Lung (tissue), 12 donors: ENCODE data around the gene DNAJC4. TPM values are rescaled to one million over a fixed set of nuclear protein-coding genes. Genes with fewer than 3 reads are reported as not detected.

ENCODE experiments used
- ATAC-seq: fragments of 200-7000 bp; cut with Tn5 transposase; one replicate; pipeline ENCODE4 v1.9.1; 2020; ENCODE audit warnings: moderate number of reproducible peaks; ENCODE audit not compliant: insufficient read depth, low FRiP score
- DNase-seq, 3 donors: peaks; one replicate each; pipeline ENCODE4 v3.0.0-alpha.2; 2013 to 2017
- H3K27ac ChIP-seq, 2 donors: one replicate each; pipeline ENCODE4 v1.5.1; 2013; ENCODE audit warnings: mild to moderate bottlenecking in 2 of 2, moderate library complexity in 2 of 2, control low read depth in 1 of 2, inconsistent platforms in 1 of 2, low read depth in 1 of 2, low read length in 1 of 2
- H3K27me3 ChIP-seq, 3 donors: one replicate each; pipeline ENCODE4 v1.5.1; 2013; ENCODE audit warnings: low read length in 2 of 3; ENCODE audit not compliant: control insufficient read depth in 3 of 3, insufficient read depth in 3 of 3
- H3K36me3 ChIP-seq, 4 donors: one replicate each; pipeline ENCODE4 v1.5.1; 2013; ENCODE audit warnings: low read length in 4 of 4, mild to moderate bottlenecking in 1 of 4, moderate library complexity in 1 of 4; ENCODE audit not compliant: control insufficient read depth in 4 of 4, insufficient read depth in 4 of 4
- H3K4me1 ChIP-seq, 5 donors: one replicate each; pipeline ENCODE4 v1.5.1; 2013; ENCODE audit warnings: low read length in 5 of 5, mild to moderate bottlenecking in 2 of 5, moderate library complexity in 1 of 5; ENCODE audit not compliant: control insufficient read depth in 5 of 5, insufficient read depth in 5 of 5
- H3K4me3 ChIP-seq: one replicate; pipeline ENCODE4 v1.5.1; 2013; ENCODE audit warnings: mild to moderate bottlenecking, control low read depth, moderate library complexity
- H3K9ac ChIP-seq, 2 donors: one replicate each; pipeline ENCODE4 v1.5.1; 2013; ENCODE audit warnings: low read length in 2 of 2, control low read depth in 1 of 2; ENCODE audit not compliant: insufficient read depth in 1 of 2
- H3K9me3 ChIP-seq, 4 donors: one replicate each; pipeline ENCODE4 v1.5.1; 2013; ENCODE audit warnings: low read length in 3 of 4, mild to moderate bottlenecking in 1 of 4, moderate library complexity in 1 of 4; ENCODE audit not compliant: control insufficient read depth in 4 of 4, insufficient read depth in 3 of 4
- CTCF ChIP-seq: IDR thresholded peaks from 2 replicates; pipeline ENCODE4 v1.5.1; 2012; ENCODE audit warnings: mild to moderate bottlenecking; ENCODE audit errors: control extremely low read depth, extremely low read depth
- WGBS, 2 donors: extraction: QIAGEN DNeasy Blood & Tissue Kit; methylation state at CpG; one replicate each; pipeline ENCODE4 v1.1.7; 2013; 5-methylcytosine and 5-hydroxymethylcytosine counted together
- polyA plus RNA-seq, 2 donors: library from polyadenylated mRNA; stranded (reverse); fragments of 200-250 nt; gene quantifications; one replicate each; pipeline ENCODE4 v1.2.1, GENCODE V29; 2013
- total RNA-seq, 2 donors: library from RNA; depleted of rRNA in 1 of 2; stranded (reverse); fragments of >200 nt in 1 of 2; gene quantifications; one replicate each; pipeline ENCODE4 v1.2.1, GENCODE V29; 2014 to 2021
- donor health status: control.
- donor health status: control.
- donor health status: Bipolar disorder and iron deficiency.
- donor health status: healthy.
- donor health status: DM: yes; HTN: yes; CAD: no.

Gene DNAJC4
- total and polyA plus RNA-seq, 4 donors, result 22.7 to 58.4 (median 34.4) TPM

GRCh38 chr11:64209563-64209843, 20.8 kb upstream of the DNAJC4 start:
- Histone ChIP-seq H3K9ac (peak overlapping the region in 1 of 2 donors; percentile 19), H3K36me3 (peaks cover 0 to 26% (median 3%) of the 10 kb centered on the region in 4 donors), H3K4me3 (no peak overlapping the region), H3K27ac (no peak overlapping the region), H3K27me3 (no peaks in the 10 kb centered on the region), H3K9me3 (peaks cover 0 to 2% (median 0%) of the 10 kb centered on the region in 4 donors), H3K4me1 (peaks cover 0 to 22% (median 0%) of the 10 kb centered on the region in 5 donors)
- ATAC-seq (no peak), DNase-seq (no peak)
- no peak for TF ChIP-seq CTCF
- WGBS, 2 donors, result 88% methylated on average over 8 of the region's 8 CpGs

- Histone ChIP-seq H3K4me3 (peak overlapping the region; percentile 6), H3K36me3 (peaks cover 0 to 26% (median 2%) of the 10 kb centered on the region in 4 donors), H3K27ac (no peak overlapping the region), H3K4me1 (peaks cover 0 to 22% (median 0%) of the 10 kb centered on the region in 5 donors), H3K27me3 (no peaks in the 10 kb centered on the region), H3K9ac (no peak overlapping the region), H3K9me3 (peaks cover 0 to 2% (median 0%) of the 10 kb centered on the region in 4 donors)
- ATAC-seq (no peak), DNase-seq (no peak)
- no peak for TF ChIP-seq CTCF
- WGBS, 2 donors, result 89 to 96% methylated on average over 24 of the region's 24 CpGs
Measured at GRCh38 chr11:64210301-64211020, 19.9 kb upstream of the DNAJC4 start.

- 90 to 93% methylated on average over 30 of the region's 30 CpGs for WGBS, 2 donors
- peaks cover 0 to 25% (median 2%) of the 10 kb centered on the region in 4 donors for H3K36me3 ChIP-seq
Measured at GRCh38 chr11:64211181-64211872, 19.0 kb upstream of the DNAJC4 start.

More at GRCh38 chr11:64211181-64211872, 19.0 kb upstream of the DNAJC4 start:
- Histone ChIP-seq H3K4me1 (peaks cover 0 to 22% (median 0%) of the 10 kb centered on the region in 5 donors), H3K27ac (no peak overlapping the region), H3K4me3 (no peak overlapping the region), H3K9ac (no peak overlapping the region), H3K27me3 (no peaks in the 10 kb centered on the region), H3K9me3 (peaks cover 0 to 2% (median 0%) of the 10 kb centered on the region in 4 donors)
- DNase-seq (no peak), ATAC-seq (no peak)
- TF ChIP-seq CTCF, result no peak
